DND-41 (cell line): ENCODE results near the gene ABCC3.

ENCODE experiments used
- ATAC-seq: fragments of 200-7000 bp; cut with Tn5 transposase; 3 replicates; pipeline ENCODE4 v1.9.1; 2021; ENCODE audit warnings: low read depth; ENCODE audit not compliant: insufficient read depth
- DNase-seq: peaks from one replicate; pipeline ENCODE4 v3.0.0-alpha.2; 2020
- H2AFZ ChIP-seq: 2 replicates; pipeline ENCODE4 v1.6.0; 2012; ENCODE audit warnings: low read depth, low read length
- H3K27ac ChIP-seq: 2 replicates; pipeline ENCODE4 v1.5.1; 2012; ENCODE audit warnings: low read length, inconsistent platforms
- H3K27me3 ChIP-seq: fragments of 200-600 bp; sonication (generic); 2 replicates; pipeline ENCODE4 v1.6.0; 2012; ENCODE audit warnings: low read length, mild to moderate bottlenecking, inconsistent platforms; ENCODE audit not compliant: insufficient read depth, poor library complexity
- H3K36me3 ChIP-seq: 2 replicates; pipeline ENCODE4 v1.5.1; 2012; ENCODE audit warnings: low read length, inconsistent platforms; ENCODE audit not compliant: insufficient read depth
- H3K4me1 ChIP-seq: 2 replicates; pipeline ENCODE4 v1.5.1; 2012; ENCODE audit warnings: mild to moderate bottlenecking, low read length; ENCODE audit not compliant: insufficient read depth
- H3K4me2 ChIP-seq: 2 replicates; pipeline ENCODE4 v1.6.0; 2012; ENCODE audit warnings: mild to moderate bottlenecking, moderate library complexity, low read length, inconsistent platforms; ENCODE audit not compliant: insufficient read depth
- H3K4me3 ChIP-seq, 2 experiments: fragments of 200-600 bp in 1 of 2; shearing (Covaris generic) in 1 of 2; 2 replicates each; pipeline ENCODE4 v1.5.1; 2012 to 2016; ENCODE audit warnings: inconsistent platforms in 2 of 2, low read length in 2 of 2, mild to moderate bottlenecking in 2 of 2, low read depth in 1 of 2, moderate library complexity in 1 of 2
- H3K79me2 ChIP-seq: 2 replicates; pipeline ENCODE4 v1.6.0; 2012; ENCODE audit warnings: low read length, inconsistent platforms; ENCODE audit not compliant: insufficient read depth
- H3K9ac ChIP-seq: 2 replicates; pipeline ENCODE4 v1.6.0; 2012; ENCODE audit warnings: low read depth, mild to moderate bottlenecking, inconsistent platforms, low read length, moderate library complexity
- H3K9me3 ChIP-seq: 2 replicates; pipeline ENCODE4 v1.5.1; 2012; ENCODE audit warnings: low read length, moderate library complexity, mild to moderate bottlenecking, inconsistent platforms; ENCODE audit not compliant: insufficient read depth, severe bottlenecking
- H4K20me1 ChIP-seq: 2 replicates; pipeline ENCODE4 v1.6.0; 2012; ENCODE audit warnings: low read length; ENCODE audit not compliant: insufficient read depth
- CTCF ChIP-seq: IDR thresholded peaks from 2 replicates; pipeline ENCODE4 v1.5.1; 2012; ENCODE audit warnings: borderline replicate concordance, low read length, moderate library complexity, mild to moderate bottlenecking; ENCODE audit not compliant: poor library complexity, severe bottlenecking; ENCODE audit errors: extremely low read depth
- EZH2 ChIP-seq: IDR thresholded peaks from 3 replicates; pipeline ENCODE4 v1.6.1; 2012; ENCODE audit warnings: borderline replicate concordance, low read depth, mild to moderate bottlenecking, moderate library complexity, low read length, inconsistent platforms; ENCODE audit not compliant: severe bottlenecking

Gene ABCC3

GRCh38 chr17:50586421-50587247 is 48.0 kb upstream of the ABCC3 start:
- Histone ChIP-seq H3K27ac (no peak overlapping the region), H3K4me1 (no peaks in the 10 kb centered on the region), H3K4me3 (no peak overlapping the region), H2AFZ (no peak overlapping the region), H3K79me2 (no peaks in the 10 kb centered on the region), H3K27me3 (peaks cover 34% of the 10 kb centered on the region), H3K4me2 (no peak overlapping the region), H3K9me3 (no peaks in the 10 kb centered on the region), H3K9ac (no peak overlapping the region), H4K20me1 (no peaks in the 10 kb centered on the region), H3K36me3 (no peaks in the 10 kb centered on the region)
- no peak for DNase-seq
- ATAC-seq: no peak
- no peak for TF ChIP-seq EZH2
- TF ChIP-seq CTCF: no peak

- no peak overlapping the region for H3K4me2 ChIP-seq
- no peaks in the 10 kb centered on the region for H3K36me3 ChIP-seq
- H3K4me3 ChIP-seq: no peak overlapping the region
- H3K9ac ChIP-seq: no peak overlapping the region
- no peaks in the 10 kb centered on the region for H3K79me2 ChIP-seq
- H3K9me3 ChIP-seq: no peaks in the 10 kb centered on the region
- TF ChIP-seq EZH2 (no peak), CTCF (no peak)
- no peak overlapping the region for H2AFZ ChIP-seq
- ATAC-seq (no peak), DNase-seq (no peak)
- peaks cover 33% of the 10 kb centered on the region for H3K27me3 ChIP-seq
- H3K4me1 ChIP-seq: no peaks in the 10 kb centered on the region
- H4K20me1 ChIP-seq: no peaks in the 10 kb centered on the region
- H3K27ac ChIP-seq: no peak overlapping the region
Observed at GRCh38 chr17:50587571-50587970, 47.1 kb upstream of the ABCC3 start.

- Histone ChIP-seq H2AFZ (no peak overlapping the region), H3K4me2 (no peak overlapping the region), H3K9me3 (no peaks in the 10 kb centered on the region), H3K9ac (no peak overlapping the region), H3K4me3 (no peak overlapping the region), H3K4me1 (no peaks in the 10 kb centered on the region), H3K36me3 (no peaks in the 10 kb centered on the region), H3K79me2 (no peaks in the 10 kb centered on the region), H4K20me1 (no peaks in the 10 kb centered on the region; the same call in 1 of the 2 replicates), H3K27ac (no peak overlapping the region), H3K27me3 (peaks cover 29% of the 10 kb centered on the region)
- TF ChIP-seq EZH2 (no peak), CTCF (no peak)
- ATAC-seq: no peak
- DNase-seq: no peak
Observed at GRCh38 chr17:50588391-50589049, 46.2 kb upstream of the ABCC3 start.
